ENCODE results near the gene CCDC40.

CCDC40 gene

GRCh38 chr17:80029258-80029974 lies 7.0 kb upstream of the CCDC40 start:
- Mint-ChIP-seq H3K36me3 (ENCODE audit: low read depth) (peaks cover 22% of the 10 kb centered on the region), H3K27ac (no peak overlapping the region), H3K9me3 (no peaks in the 10 kb centered on the region), H3K4me3 (no peak overlapping the region), H3K27me3 (ENCODE audit: low read depth, poor library complexity) (no peaks in the 10 kb centered on the region), H3K4me1 (peaks cover 66% of the 10 kb centered on the region)
- no peak for TF ChIP-seq CTCF (IDR thresholded peaks at IDR 0.05)
- DNase-seq, result no peak

GRCh38 chr17:80030730-80031410 lies 5.6 kb upstream of the CCDC40 start:
- Mint-ChIP-seq H3K4me1 (peaks cover 72% of the 10 kb centered on the region), H3K27me3 (ENCODE audit: low read depth, poor library complexity) (no peaks in the 10 kb centered on the region), H3K27ac (no peak overlapping the region), H3K9me3 (no peaks in the 10 kb centered on the region), H3K4me3 (no peak overlapping the region), H3K36me3 (ENCODE audit: low read depth) (peaks cover 22% of the 10 kb centered on the region)
- DNase-seq, result no peak
- TF ChIP-seq CTCF (IDR thresholded peaks at IDR 0.05), result no peak

- Mint-ChIP-seq H3K27me3 (ENCODE audit: low read depth, poor library complexity) (no peaks in the 10 kb centered on the region), H3K9me3 (no peaks in the 10 kb centered on the region), H3K4me1 (peaks cover 62% of the 10 kb centered on the region), H3K36me3 (ENCODE audit: low read depth) (peaks cover 16% of the 10 kb centered on the region), H3K4me3 (peak overlapping the region; percentile 39), H3K27ac (no peak overlapping the region)
- no peak for DNase-seq
- no peak for TF ChIP-seq CTCF (IDR thresholded peaks at IDR 0.05)
Observed at GRCh38 chr17:80031691-80032430, 4.6 kb upstream of the CCDC40 start.

- H3K27ac Mint-ChIP-seq, result no peak overlapping the region
- no peak for TF ChIP-seq CTCF (IDR thresholded peaks at IDR 0.05)
- peak overlapping the region; percentile 39 for H3K4me3 Mint-ChIP-seq
- H3K27me3 Mint-ChIP-seq (ENCODE audit: low read depth, poor library complexity), result no peaks in the 10 kb centered on the region
- DNase-seq, result no peak
- H3K36me3 Mint-ChIP-seq (ENCODE audit: low read depth), result peaks cover 15% of the 10 kb centered on the region
- H3K9me3 Mint-ChIP-seq, result no peaks in the 10 kb centered on the region
- peaks cover 66% of the 10 kb centered on the region for H3K4me1 Mint-ChIP-seq
Observed at GRCh38 chr17:80032614-80033171, 3.7 kb upstream of the CCDC40 start.

- no peak for DNase-seq
- peaks cover 3% of the 10 kb centered on the region for H3K27me3 Mint-ChIP-seq (ENCODE audit: low read depth, poor library complexity)
- peak overlapping the region; percentile 92 for H3K4me3 Mint-ChIP-seq
- H3K27ac Mint-ChIP-seq, result no peak overlapping the region
- H3K4me1 Mint-ChIP-seq, result peaks cover 68% of the 10 kb centered on the region
- no peak for TF ChIP-seq CTCF (IDR thresholded peaks at IDR 0.05)
- H3K9me3 Mint-ChIP-seq, result no peaks in the 10 kb centered on the region
- H3K36me3 Mint-ChIP-seq (ENCODE audit: low read depth), result peaks cover 14% of the 10 kb centered on the region
Observed at GRCh38 chr17:80033840-80034239, 2.6 kb upstream of the CCDC40 start.
